Measurements from ENCODE around the gene GPC6.

GPC6 gene

GRCh38 chr13:94267581-94268366 lies 1041.2 kb downstream of the GPC6 start:
- Histone ChIP-seq H3K4me3 (ENCODE audit: control insufficient read depth in 1 of 7, extremely low read depth in 1 of 7, insufficient read depth in 4 of 7, low read depth in 2 of 7, low read length in 6 of 7) (no peak overlapping the region), H3K36me3 (ENCODE audit: control insufficient read depth in 4 of 4, insufficient read depth in 4 of 4, low read length in 3 of 4) (no peaks in the 10 kb centered on the region), H3K4me1 (ENCODE audit: control extremely low read depth in 1 of 4, control insufficient read depth in 4 of 4, insufficient read depth in 4 of 4, low read length in 3 of 4) (peaks cover 0 to 3% (median 1%) of the 10 kb centered on the region in 4 experiments), H3K27me3 (replicated peaks in 2 of 5; ENCODE audit: control insufficient read depth in 4 of 5, insufficient read depth in 5 of 5, low read length in 4 of 5) (no peaks in the 10 kb centered on the region), H3K9me3 (ENCODE audit: control extremely low read depth in 1 of 5, control insufficient read depth in 4 of 5, insufficient read depth in 2 of 5, low read depth in 1 of 5, low read length in 4 of 5) (no peaks in the 10 kb centered on the region), H3K27ac (ENCODE audit: insufficient read depth in 1 of 2, low read depth in 1 of 2, low read length in 2 of 2, poor library complexity in 1 of 2, severe bottlenecking in 2 of 2) (no peak overlapping the region)
- no peak for DNase-seq
- ChIA-PET CTCF (interaction anchor here (1.0 to 1.5 kb wide), 2 partner anchors 28 to 75 kb away, joined by 3 read pairs; no protein-coding TSS in a partner anchor), POLR2A (no interaction called here)
- 100% methylated on average over 1 of the region's 3 CpGs for WGBS (ENCODE audit: insufficient coverage)

DNA sequence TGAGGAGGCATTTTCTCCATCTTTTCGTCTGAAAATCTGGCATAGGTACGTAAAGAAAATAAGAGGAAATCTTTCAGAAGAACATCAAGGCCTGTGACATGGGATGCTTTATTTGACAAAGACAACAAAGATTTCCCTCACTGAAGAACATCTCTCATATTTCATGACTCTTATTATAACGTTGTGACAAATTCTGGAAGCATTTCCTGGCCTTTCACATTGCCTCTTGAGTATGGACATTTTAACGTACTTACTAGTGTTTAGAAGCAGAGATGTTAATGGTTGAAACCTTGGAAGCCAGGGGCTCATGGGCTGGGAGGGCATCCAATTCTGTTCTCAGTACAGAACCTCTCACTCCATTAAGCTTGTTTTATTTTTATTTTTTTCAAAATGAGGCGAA lies 1042.1 kb downstream of the GPC6 start:
- no peak for DNase-seq
- POLR2A ChIA-PET, result no interaction called here

DNA sequence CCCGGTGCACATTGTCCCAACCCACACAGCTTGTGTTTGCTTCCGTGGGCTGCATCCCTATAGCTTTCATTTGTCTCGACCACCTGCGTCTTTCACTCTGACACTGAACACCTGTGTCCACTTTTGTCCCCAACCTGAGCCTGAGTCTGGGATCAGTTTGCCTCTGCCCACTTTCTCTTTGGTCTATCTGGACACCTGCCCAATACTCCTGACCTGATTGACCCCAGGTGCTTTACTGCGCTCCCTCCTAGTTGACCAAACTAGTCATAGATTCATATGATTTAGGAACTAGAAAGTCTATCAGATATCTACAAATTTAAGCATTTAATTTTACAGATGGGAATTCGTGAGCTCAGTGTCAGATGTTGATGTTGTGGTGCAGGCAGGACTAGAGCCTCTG lies 1043.0 kb downstream of the GPC6 start:
- Histone ChIP-seq H3K4me3 (ENCODE audit: control insufficient read depth in 1 of 7, extremely low read depth in 1 of 7, insufficient read depth in 4 of 7, low read depth in 2 of 7, low read length in 6 of 7) (no peak overlapping the region), H3K27me3 (replicated peaks in 2 of 5; ENCODE audit: control insufficient read depth in 4 of 5, insufficient read depth in 5 of 5, low read length in 4 of 5) (no peaks in the 10 kb centered on the region), H3K27ac (ENCODE audit: insufficient read depth in 1 of 2, low read depth in 1 of 2, low read length in 2 of 2, poor library complexity in 1 of 2, severe bottlenecking in 2 of 2) (no peak overlapping the region), H3K4me1 (ENCODE audit: control extremely low read depth in 1 of 4, control insufficient read depth in 4 of 4, insufficient read depth in 4 of 4, low read length in 3 of 4) (peaks cover 0 to 3% (median 1%) of the 10 kb centered on the region in 4 experiments), H3K36me3 (ENCODE audit: control insufficient read depth in 4 of 4, insufficient read depth in 4 of 4, low read length in 3 of 4) (no peaks in the 10 kb centered on the region), H3K9me3 (ENCODE audit: control extremely low read depth in 1 of 5, control insufficient read depth in 4 of 5, insufficient read depth in 2 of 5, low read depth in 1 of 5, low read length in 4 of 5) (no peaks in the 10 kb centered on the region)
- ChIA-PET CTCF (no interaction called here), POLR2A (no interaction called here)
- 95% methylated on average over 4 of the region's 6 CpGs for WGBS (ENCODE audit: insufficient coverage)
- no peak for DNase-seq

More for the DNA sequence above, 1042.1 kb downstream of the GPC6 start:
- 93% methylated on average over 3 of the region's 5 CpGs for WGBS (ENCODE audit: insufficient coverage)
- Histone ChIP-seq H3K27me3 (replicated peaks in 2 of 5; ENCODE audit: control insufficient read depth in 4 of 5, insufficient read depth in 5 of 5, low read length in 4 of 5) (no peaks in the 10 kb centered on the region), H3K27ac (ENCODE audit: insufficient read depth in 1 of 2, low read depth in 1 of 2, low read length in 2 of 2, poor library complexity in 1 of 2, severe bottlenecking in 2 of 2) (no peak overlapping the region), H3K9me3 (ENCODE audit: control extremely low read depth in 1 of 5, control insufficient read depth in 4 of 5, insufficient read depth in 2 of 5, low read depth in 1 of 5, low read length in 4 of 5) (no peaks in the 10 kb centered on the region), H3K4me1 (ENCODE audit: control extremely low read depth in 1 of 4, control insufficient read depth in 4 of 4, insufficient read depth in 4 of 4, low read length in 3 of 4) (peaks cover 0 to 3% (median 1%) of the 10 kb centered on the region in 4 experiments), H3K4me3 (ENCODE audit: control insufficient read depth in 1 of 7, extremely low read depth in 1 of 7, insufficient read depth in 4 of 7, low read depth in 2 of 7, low read length in 6 of 7) (no peak overlapping the region), H3K36me3 (ENCODE audit: control insufficient read depth in 4 of 4, insufficient read depth in 4 of 4, low read length in 3 of 4) (no peaks in the 10 kb centered on the region)
- CTCF ChIA-PET, result interaction anchor here (1.5 kb wide), 1 partner anchor 76 kb away, joined by 3 read pairs; no protein-coding TSS in a partner anchor

GRCh38 chr13:94270556-94270955 lies 1043.9 kb downstream of the GPC6 start:
- Histone ChIP-seq H3K27me3 (replicated peaks in 2 of 5; ENCODE audit: control insufficient read depth in 4 of 5, insufficient read depth in 5 of 5, low read length in 4 of 5) (no peaks in the 10 kb centered on the region), H3K4me3 (ENCODE audit: control insufficient read depth in 1 of 7, extremely low read depth in 1 of 7, insufficient read depth in 4 of 7, low read depth in 2 of 7, low read length in 6 of 7) (no peak overlapping the region), H3K27ac (ENCODE audit: insufficient read depth in 1 of 2, low read depth in 1 of 2, low read length in 2 of 2, poor library complexity in 1 of 2, severe bottlenecking in 2 of 2) (no peak overlapping the region), H3K36me3 (ENCODE audit: control insufficient read depth in 4 of 4, insufficient read depth in 4 of 4, low read length in 3 of 4) (no peaks in the 10 kb centered on the region), H3K4me1 (ENCODE audit: control extremely low read depth in 1 of 4, control insufficient read depth in 4 of 4, insufficient read depth in 4 of 4, low read length in 3 of 4) (peaks cover 0 to 3% (median under 1%) of the 10 kb centered on the region in 4 experiments), H3K9me3 (ENCODE audit: control extremely low read depth in 1 of 5, control insufficient read depth in 4 of 5, insufficient read depth in 2 of 5, low read depth in 1 of 5, low read length in 4 of 5) (no peaks in the 10 kb centered on the region)
- WGBS (ENCODE audit: insufficient coverage), result no CpG with 5 or more reads among the region's 2 CpGs
- CTCF ChIA-PET, result no interaction called here
- no peak for DNase-seq
- POLR2A ChIA-PET, result no interaction called here

DNA sequence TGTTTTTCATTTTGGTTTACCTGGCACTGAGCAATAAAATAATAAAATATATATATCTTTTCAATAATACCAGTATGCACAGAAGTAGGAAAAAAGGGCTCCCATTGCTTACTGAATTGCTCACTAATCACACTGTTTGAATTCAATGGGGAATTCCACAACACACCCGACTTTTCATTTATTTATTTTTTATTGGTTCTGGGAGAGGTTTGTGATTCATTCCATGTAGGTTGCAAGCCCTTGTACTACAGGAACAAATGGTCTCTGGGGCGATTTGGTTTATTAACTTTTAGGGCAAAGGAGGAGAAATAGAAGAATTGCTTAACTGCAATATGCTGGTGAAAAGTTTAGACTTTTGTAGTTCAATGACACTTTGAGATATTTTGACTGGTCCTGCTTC lies 1045.4 kb downstream of the GPC6 start:
- CTCF ChIA-PET, result no interaction called here
- WGBS (ENCODE audit: insufficient coverage), result no CpG with 5 or more reads among the region's 2 CpGs

GRCh38 chr13:94280349-94280748 lies 1053.7 kb downstream of the GPC6 start:
- CTCF ChIA-PET, result no interaction called here
- POLR2A ChIA-PET, result no interaction called here
- no peaks in the 10 kb centered on the region for H3K36me3 ChIP-seq (ENCODE audit: control insufficient read depth in 4 of 4, insufficient read depth in 4 of 4, low read length in 3 of 4)
- H3K27ac ChIP-seq (ENCODE audit: insufficient read depth in 1 of 2, low read depth in 1 of 2, low read length in 2 of 2, poor library complexity in 1 of 2, severe bottlenecking in 2 of 2), result no peak overlapping the region
- no peak for DNase-seq
- H3K4me1 ChIP-seq (ENCODE audit: control extremely low read depth in 1 of 4, control insufficient read depth in 4 of 4, insufficient read depth in 4 of 4, low read length in 3 of 4), result no peaks in the 10 kb centered on the region
- no peaks in the 10 kb centered on the region for H3K27me3 ChIP-seq (replicated peaks in 2 of 5; ENCODE audit: control insufficient read depth in 4 of 5, insufficient read depth in 5 of 5, low read length in 4 of 5)
- 81% methylated on average over 3 of the region's 3 CpGs for WGBS (ENCODE audit: insufficient coverage)
- H3K4me3 ChIP-seq (ENCODE audit: control insufficient read depth in 1 of 7, extremely low read depth in 1 of 7, insufficient read depth in 4 of 7, low read depth in 2 of 7, low read length in 6 of 7), result no peak overlapping the region
- peaks cover 0 to 6% (median 3%) of the 10 kb centered on the region in 5 experiments for H3K9me3 ChIP-seq (ENCODE audit: control extremely low read depth in 1 of 5, control insufficient read depth in 4 of 5, insufficient read depth in 2 of 5, low read depth in 1 of 5, low read length in 4 of 5)

More for the DNA sequence above, 1045.4 kb downstream of the GPC6 start:
- Histone ChIP-seq H3K36me3 (ENCODE audit: control insufficient read depth in 4 of 4, insufficient read depth in 4 of 4, low read length in 3 of 4) (no peaks in the 10 kb centered on the region), H3K9me3 (ENCODE audit: control extremely low read depth in 1 of 5, control insufficient read depth in 4 of 5, insufficient read depth in 2 of 5, low read depth in 1 of 5, low read length in 4 of 5) (no peaks in the 10 kb centered on the region), H3K4me3 (ENCODE audit: control insufficient read depth in 1 of 7, extremely low read depth in 1 of 7, insufficient read depth in 4 of 7, low read depth in 2 of 7, low read length in 6 of 7) (no peak overlapping the region), H3K4me1 (ENCODE audit: control extremely low read depth in 1 of 4, control insufficient read depth in 4 of 4, insufficient read depth in 4 of 4, low read length in 3 of 4) (no peaks in the 10 kb centered on the region), H3K27me3 (replicated peaks in 2 of 5; ENCODE audit: control insufficient read depth in 4 of 5, insufficient read depth in 5 of 5, low read length in 4 of 5) (no peaks in the 10 kb centered on the region), H3K27ac (ENCODE audit: insufficient read depth in 1 of 2, low read depth in 1 of 2, low read length in 2 of 2, poor library complexity in 1 of 2, severe bottlenecking in 2 of 2) (no peak overlapping the region)
- POLR2A ChIA-PET, result no interaction called here
- DNase-seq, result no peak

DNA sequence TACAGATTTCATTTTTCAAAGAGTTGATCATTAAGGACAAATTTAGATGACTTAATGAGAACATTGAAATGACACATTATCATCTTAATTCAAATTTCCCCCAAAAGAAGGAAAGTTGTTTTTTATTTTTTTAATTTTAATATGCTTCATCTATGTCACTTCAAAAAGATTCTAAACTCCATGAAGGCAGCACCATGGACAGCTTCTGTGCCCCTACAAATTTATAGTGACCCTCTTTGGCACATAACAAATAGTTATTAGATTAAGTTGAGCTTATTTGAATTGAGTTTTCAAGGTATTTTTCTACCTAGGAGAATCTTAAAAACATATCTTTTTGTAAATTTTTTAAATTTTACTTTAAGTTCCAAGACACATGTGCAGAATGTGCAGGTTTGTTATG lies 1054.2 kb downstream of the GPC6 start:
- no peak overlapping the region for H3K4me3 ChIP-seq (ENCODE audit: control insufficient read depth in 1 of 7, extremely low read depth in 1 of 7, insufficient read depth in 4 of 7, low read depth in 2 of 7, low read length in 6 of 7)
- H3K4me1 ChIP-seq (ENCODE audit: control extremely low read depth in 1 of 4, control insufficient read depth in 4 of 4, insufficient read depth in 4 of 4, low read length in 3 of 4), result no peaks in the 10 kb centered on the region
- H3K27me3 ChIP-seq (replicated peaks in 2 of 5; ENCODE audit: control insufficient read depth in 4 of 5, insufficient read depth in 5 of 5, low read length in 4 of 5), result no peaks in the 10 kb centered on the region
- ChIA-PET POLR2A (no interaction called here), CTCF (no interaction called here)
- H3K36me3 ChIP-seq (ENCODE audit: control insufficient read depth in 4 of 4, insufficient read depth in 4 of 4, low read length in 3 of 4), result no peaks in the 10 kb centered on the region
- H3K9me3 ChIP-seq (ENCODE audit: control extremely low read depth in 1 of 5, control insufficient read depth in 4 of 5, insufficient read depth in 2 of 5, low read depth in 1 of 5, low read length in 4 of 5), result peaks cover 0 to 6% (median 3%) of the 10 kb centered on the region in 5 experiments
- H3K27ac ChIP-seq (ENCODE audit: insufficient read depth in 1 of 2, low read depth in 1 of 2, low read length in 2 of 2, poor library complexity in 1 of 2, severe bottlenecking in 2 of 2), result no peak overlapping the region
- no peak for DNase-seq

Data from common myeloid progenitor, CD34-positive (primary cell).